Adipocyte (in vitro differentiated cells): ENCODE results near the gene AIMP2.
"Not testable (repeated sequence)": the region's sequence is repeated elsewhere in the genome, so short reads cannot be mapped to it uniquely, and the experiment has no call there.

Experiments used
- DNase-seq: peaks from one replicate; pipeline ENCODE4 v3.0.0-alpha.2; 2015; ENCODE audit warnings: low read depth
- H3K27me3 ChIP-seq: replicated peaks from 2 replicates; pipeline ENCODE4 v1.7.0; 2013; ENCODE audit warnings: mild to moderate bottlenecking, low read length, moderate library complexity; ENCODE audit not compliant: control insufficient read depth, insufficient read depth
- H3K36me3 ChIP-seq: 2 replicates; pipeline ENCODE4 v1.7.0; 2013; ENCODE audit warnings: low read length, mild to moderate bottlenecking, moderate library complexity; ENCODE audit not compliant: control insufficient read depth, insufficient read depth, severe bottlenecking
- H3K4me1 ChIP-seq: 2 replicates; pipeline ENCODE4 v1.7.0; 2013; ENCODE audit warnings: mild to moderate bottlenecking, low read length, moderate library complexity; ENCODE audit not compliant: control insufficient read depth, insufficient read depth
- H3K4me3 ChIP-seq: 2 replicates; pipeline ENCODE4 v1.7.0; 2013; ENCODE audit warnings: mild to moderate bottlenecking, low read length, moderate library complexity
- H3K9ac ChIP-seq: 2 replicates; pipeline ENCODE4 v1.7.0; 2013; ENCODE audit warnings: mild to moderate bottlenecking, low read length, moderate library complexity
- H3K9me3 ChIP-seq: 2 replicates; pipeline ENCODE4 v1.7.0; 2013; ENCODE audit warnings: mild to moderate bottlenecking, low read length, moderate library complexity; ENCODE audit not compliant: control insufficient read depth

The AIMP2 gene

DNA sequence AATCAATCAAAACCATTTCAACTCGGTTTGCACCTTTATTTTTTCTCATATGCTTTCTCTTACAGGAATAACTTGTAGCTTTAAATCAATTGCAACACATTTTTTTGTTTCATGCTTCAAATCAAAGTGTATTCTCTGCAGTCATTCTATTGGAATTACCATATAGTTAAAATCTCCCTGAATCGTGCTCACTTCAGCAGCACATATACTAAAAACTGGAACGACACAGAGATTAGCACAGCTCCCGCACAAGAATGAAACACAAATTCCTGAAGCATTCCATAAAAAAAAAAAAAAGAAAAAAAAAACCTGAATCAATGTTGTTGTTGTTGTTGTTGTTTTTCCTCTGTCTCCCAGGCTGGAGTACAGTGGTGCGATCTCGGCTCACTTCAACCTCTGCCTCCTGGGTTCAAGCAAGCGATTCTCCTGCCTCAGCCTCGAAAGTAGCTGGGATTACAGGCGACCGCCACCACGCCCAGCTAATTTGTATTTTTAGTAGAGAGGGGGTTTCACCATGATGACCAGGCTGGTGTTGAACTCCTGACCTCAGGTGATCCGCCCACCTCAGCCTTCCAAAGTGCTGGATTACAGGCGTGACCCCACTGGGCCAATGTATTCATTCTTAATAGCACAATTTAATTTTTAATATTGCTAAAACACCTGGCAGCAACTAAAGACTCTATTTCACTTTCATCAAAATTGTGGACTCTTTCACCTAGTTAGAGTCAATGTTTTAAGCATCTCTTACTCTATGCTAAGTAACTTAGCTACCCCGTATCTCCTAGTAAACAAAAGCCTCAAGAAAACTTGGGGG lies 48.5 kb downstream of the AIMP2 start:
- Histone ChIP-seq H3K9me3 (no peaks in the 10 kb centered on the region), H3K9ac (peak overlapping the region; percentile 89), H3K4me3 (peak overlapping the region; percentile 97), H3K36me3 (peaks cover 19% of the 10 kb centered on the region), H3K4me1 (peaks cover 17% of the 10 kb centered on the region), H3K27me3 (no peaks in the 10 kb centered on the region)
- DNase-seq = peak; percentile 43

DNA sequence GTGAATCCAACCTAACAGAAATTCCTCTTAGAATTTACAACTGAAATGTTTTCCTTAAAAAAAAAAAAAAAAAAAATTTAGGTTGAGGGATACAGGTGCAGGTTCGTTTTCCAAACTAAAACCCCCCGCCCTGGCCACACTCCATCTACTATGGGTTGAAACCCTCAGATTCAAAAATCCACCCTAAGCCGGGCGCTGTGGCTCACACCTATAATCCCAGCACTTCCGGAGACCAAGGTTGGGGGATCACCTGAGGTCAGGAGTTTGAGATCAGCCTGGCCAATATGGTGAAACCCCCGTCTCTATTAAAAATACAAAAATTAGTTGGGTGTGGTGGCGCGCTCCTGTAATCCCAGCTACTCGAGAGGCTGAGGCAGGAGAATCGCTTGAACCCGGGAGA lies 50.9 kb downstream of the AIMP2 start:
- not testable (repeated sequence) for H3K9me3 ChIP-seq, H3K27me3 ChIP-seq, H3K9ac ChIP-seq, DNase-seq, H3K36me3 ChIP-seq, H3K4me3 ChIP-seq
- peaks cover 17% of the 10 kb centered on the region for H3K4me1 ChIP-seq

DNA sequence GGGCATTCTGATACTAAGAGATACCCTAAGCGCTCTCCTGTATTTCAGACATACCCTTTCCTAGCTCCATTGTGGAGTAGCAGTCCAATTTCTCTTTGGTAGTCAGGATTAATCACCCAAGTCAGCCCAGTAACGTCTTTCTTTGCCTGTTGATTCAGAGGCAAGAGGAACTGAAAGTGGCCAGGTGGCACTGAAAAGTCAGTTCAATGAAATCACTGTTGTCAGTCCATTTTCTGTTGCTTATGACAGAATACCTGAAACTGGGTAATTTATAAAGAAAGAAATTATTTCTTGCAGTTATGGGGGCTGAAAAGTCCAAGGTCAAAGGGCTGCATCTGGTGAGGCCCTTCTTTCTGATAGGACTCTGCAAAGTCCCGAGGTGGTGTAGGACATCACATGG lies 62.3 kb downstream of the AIMP2 start:
- Histone ChIP-seq H3K27me3 (no peaks in the 10 kb centered on the region), H3K9me3 (no peaks in the 10 kb centered on the region), H3K4me1 (peaks cover 7% of the 10 kb centered on the region), H3K36me3 (no peaks in the 10 kb centered on the region), H3K4me3 (no peak overlapping the region), H3K9ac (no peak overlapping the region)
- DNase-seq = no peak
